Measurements from ENCODE around the gene MED29. TPM values are rescaled to one million over a fixed set of nuclear protein-coding genes. Genes with fewer than 3 reads are reported as not detected.

Gene MED29
- total and polyA plus RNA-seq, 2 of the 13 experiments (the other 11 are each of a cell fraction or from before 2014, with no cell fraction given) = 14.0 to 19.7 TPM

DNA sequence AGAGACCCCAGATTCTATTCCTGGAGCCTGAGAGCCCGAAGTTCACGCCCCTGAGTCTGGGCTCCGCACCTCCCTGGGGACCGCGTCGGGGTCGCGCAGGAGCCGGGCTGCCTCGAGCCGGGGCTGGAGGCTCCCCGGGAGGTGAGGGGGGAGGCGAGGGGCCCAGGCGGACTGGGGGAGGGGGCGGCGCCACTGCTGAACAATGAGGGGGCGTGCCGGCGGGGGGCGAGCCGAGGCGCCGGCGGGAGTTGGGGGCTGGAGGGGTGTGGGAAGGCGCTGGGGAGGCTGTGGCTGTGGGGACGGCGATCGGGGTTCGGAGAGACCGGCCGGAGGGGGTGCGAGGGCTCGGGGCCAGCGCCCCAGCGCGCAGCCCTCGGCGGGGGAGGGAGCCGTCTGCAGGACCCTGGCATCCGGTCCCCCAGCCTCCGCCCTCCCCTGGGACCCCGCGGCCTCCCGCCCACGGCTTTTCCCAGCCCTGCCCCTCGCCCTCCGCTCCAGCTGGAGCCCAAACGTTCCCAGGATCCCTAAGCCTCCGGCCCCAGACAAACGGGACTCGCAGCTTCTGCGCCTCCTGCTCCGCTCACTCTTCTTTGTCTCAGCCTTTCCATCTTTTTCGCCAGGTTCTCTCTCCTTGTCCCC, 22.2 kb downstream of the MED29 start (continued):
- TF ChIP-seq, protein P1, sequence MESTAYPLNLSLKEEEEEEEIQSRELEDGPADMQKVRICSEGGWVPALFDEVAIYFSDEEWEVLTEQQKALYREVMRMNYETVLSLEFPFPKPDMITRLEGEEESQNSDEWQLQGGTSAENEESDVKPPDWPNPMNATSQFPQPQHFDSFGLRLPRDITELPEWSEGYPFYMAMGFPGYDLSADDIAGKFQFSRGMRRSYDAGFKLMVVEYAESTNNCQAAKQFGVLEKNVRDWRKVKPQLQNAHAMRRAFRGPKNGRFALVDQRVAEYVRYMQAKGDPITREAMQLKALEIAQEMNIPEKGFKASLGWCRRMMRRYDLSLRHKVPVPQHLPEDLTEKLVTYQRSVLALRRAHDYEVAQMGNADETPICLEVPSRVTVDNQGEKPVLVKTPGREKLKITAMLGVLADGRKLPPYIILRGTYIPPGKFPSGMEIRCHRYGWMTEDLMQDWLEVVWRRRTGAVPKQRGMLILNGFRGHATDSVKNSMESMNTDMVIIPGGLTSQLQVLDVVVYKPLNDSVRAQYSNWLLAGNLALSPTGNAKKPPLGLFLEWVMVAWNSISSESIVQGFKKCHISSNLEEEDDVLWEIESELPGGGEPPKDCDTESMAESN (CRISPR knock-in tag; conservative IDR thresholded peaks at IDR 0.05) = no peak
- TF ChIP-seq ZNF501 (CRISPR knock-in tag; IDR thresholded peaks at IDR 0.05) (no peak), KDM1A (CRISPR knock-in tag; IDR thresholded peaks at IDR 0.05) (no peak), SP1 (IDR thresholded peaks at IDR 0.05) (no peak), SP1 (CRISPR knock-in tag; IDR thresholded peaks at IDR 0.05) (no peak), MIER3 (CRISPR knock-in tag; IDR thresholded peaks at IDR 0.05; ENCODE audit: borderline replicate concordance) (no peak), PHF21A (CRISPR knock-in tag; IDR thresholded peaks at IDR 0.05) (no peak), ZNF232 (CRISPR knock-in tag; IDR thresholded peaks at IDR 0.05; ENCODE audit: borderline replicate concordance) (no peak), HMG20B (CRISPR knock-in tag; conservative IDR thresholded peaks at IDR 0.05) (no peak), KDM5B (CRISPR knock-in tag; IDR thresholded peaks at IDR 0.05; ENCODE audit: borderline replicate concordance) (no peak), SCMH1 (CRISPR knock-in tag; IDR thresholded peaks at IDR 0.05; ENCODE audit: borderline replicate concordance) (no peak), HDAC6 (IDR thresholded peaks at IDR 0.05; ENCODE audit: low read depth, low read length) (no peak)
- TF ChIP-seq, protein P2, sequence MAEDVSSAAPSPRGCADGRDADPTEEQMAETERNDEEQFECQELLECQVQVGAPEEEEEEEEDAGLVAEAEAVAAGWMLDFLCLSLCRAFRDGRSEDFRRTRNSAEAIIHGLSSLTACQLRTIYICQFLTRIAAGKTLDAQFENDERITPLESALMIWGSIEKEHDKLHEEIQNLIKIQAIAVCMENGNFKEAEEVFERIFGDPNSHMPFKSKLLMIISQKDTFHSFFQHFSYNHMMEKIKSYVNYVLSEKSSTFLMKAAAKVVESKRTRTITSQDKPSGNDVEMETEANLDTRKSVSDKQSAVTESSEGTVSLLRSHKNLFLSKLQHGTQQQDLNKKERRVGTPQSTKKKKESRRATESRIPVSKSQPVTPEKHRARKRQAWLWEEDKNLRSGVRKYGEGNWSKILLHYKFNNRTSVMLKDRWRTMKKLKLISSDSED (CRISPR knock-in tag; IDR thresholded peaks at IDR 0.05) = no peak
- TF ChIP-seq, protein P3, sequence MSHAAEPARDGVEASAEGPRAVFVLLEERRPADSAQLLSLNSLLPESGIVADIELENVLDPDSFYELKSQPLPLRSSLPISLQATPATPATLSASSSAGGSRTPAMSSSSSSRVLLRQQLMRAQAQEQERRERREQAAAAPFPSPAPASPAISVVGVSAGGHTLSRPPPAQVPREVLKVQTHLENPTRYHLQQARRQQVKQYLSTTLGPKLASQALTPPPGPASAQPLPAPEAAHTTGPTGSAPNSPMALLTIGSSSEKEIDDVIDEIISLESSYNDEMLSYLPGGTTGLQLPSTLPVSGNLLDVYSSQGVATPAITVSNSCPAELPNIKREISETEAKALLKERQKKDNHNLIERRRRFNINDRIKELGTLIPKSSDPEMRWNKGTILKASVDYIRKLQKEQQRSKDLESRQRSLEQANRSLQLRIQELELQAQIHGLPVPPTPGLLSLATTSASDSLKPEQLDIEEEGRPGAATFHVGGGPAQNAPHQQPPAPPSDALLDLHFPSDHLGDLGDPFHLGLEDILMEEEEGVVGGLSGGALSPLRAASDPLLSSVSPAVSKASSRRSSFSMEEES (CRISPR knock-in tag; IDR thresholded peaks at IDR 0.05) = no peak
- TF ChIP-seq, protein P4, sequence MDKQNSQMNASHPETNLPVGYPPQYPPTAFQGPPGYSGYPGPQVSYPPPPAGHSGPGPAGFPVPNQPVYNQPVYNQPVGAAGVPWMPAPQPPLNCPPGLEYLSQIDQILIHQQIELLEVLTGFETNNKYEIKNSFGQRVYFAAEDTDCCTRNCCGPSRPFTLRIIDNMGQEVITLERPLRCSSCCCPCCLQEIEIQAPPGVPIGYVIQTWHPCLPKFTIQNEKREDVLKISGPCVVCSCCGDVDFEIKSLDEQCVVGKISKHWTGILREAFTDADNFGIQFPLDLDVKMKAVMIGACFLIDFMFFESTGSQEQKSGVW (CRISPR knock-in tag; IDR thresholded peaks at IDR 0.05; ENCODE audit: borderline replicate concordance) = no peak
- TF ChIP-seq, protein P5, sequence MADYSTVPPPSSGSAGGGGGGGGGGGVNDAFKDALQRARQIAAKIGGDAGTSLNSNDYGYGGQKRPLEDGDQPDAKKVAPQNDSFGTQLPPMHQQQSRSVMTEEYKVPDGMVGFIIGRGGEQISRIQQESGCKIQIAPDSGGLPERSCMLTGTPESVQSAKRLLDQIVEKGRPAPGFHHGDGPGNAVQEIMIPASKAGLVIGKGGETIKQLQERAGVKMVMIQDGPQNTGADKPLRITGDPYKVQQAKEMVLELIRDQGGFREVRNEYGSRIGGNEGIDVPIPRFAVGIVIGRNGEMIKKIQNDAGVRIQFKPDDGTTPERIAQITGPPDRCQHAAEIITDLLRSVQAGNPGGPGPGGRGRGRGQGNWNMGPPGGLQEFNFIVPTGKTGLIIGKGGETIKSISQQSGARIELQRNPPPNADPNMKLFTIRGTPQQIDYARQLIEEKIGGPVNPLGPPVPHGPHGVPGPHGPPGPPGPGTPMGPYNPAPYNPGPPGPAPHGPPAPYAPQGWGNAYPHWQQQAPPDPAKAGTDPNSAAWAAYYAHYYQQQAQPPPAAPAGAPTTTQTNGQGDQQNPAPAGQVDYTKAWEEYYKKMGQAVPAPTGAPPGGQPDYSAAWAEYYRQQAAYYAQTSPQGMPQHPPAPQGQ (CRISPR knock-in tag; IDR thresholded peaks at IDR 0.05; ENCODE audit: borderline replicate concordance) = no peak
- TF ChIP-seq, protein P6, sequence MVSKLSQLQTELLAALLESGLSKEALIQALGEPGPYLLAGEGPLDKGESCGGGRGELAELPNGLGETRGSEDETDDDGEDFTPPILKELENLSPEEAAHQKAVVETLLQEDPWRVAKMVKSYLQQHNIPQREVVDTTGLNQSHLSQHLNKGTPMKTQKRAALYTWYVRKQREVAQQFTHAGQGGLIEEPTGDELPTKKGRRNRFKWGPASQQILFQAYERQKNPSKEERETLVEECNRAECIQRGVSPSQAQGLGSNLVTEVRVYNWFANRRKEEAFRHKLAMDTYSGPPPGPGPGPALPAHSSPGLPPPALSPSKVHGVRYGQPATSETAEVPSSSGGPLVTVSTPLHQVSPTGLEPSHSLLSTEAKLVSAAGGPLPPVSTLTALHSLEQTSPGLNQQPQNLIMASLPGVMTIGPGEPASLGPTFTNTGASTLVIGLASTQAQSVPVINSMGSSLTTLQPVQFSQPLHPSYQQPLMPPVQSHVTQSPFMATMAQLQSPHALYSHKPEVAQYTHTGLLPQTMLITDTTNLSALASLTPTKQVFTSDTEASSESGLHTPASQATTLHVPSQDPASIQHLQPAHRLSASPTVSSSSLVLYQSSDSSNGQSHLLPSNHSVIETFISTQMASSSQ (IDR thresholded peaks at IDR 0.05; ENCODE audit: low read depth) = no peak
- TF ChIP-seq, protein P6 (CRISPR knock-in tag; IDR thresholded peaks at IDR 0.05; ENCODE audit: borderline replicate concordance) = no peak

Measured in HepG2 (cell line).